NCI-H128 (cell line): ENCODE data around the gene ODAPH.
A peak's percentile ranks its signal among the peaks of the same experiment; 100 is the strongest.
"Not testable (repeated sequence)": the region's sequence is repeated elsewhere in the genome, so short reads cannot be mapped to it uniquely, and the experiment has no call there.

Source experiments
- DNase-seq: peaks from one replicate; lab custom pipeline; 2025; ENCODE audit not compliant: unreplicated experiment; lab: John Stamatoyannopoulos, UW

ODAPH gene, protein sequence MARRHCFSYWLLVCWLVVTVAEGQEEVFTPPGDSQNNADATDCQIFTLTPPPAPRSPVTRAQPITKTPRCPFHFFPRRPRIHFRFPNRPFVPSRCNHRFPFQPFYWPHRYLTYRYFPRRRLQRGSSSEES

DNA sequence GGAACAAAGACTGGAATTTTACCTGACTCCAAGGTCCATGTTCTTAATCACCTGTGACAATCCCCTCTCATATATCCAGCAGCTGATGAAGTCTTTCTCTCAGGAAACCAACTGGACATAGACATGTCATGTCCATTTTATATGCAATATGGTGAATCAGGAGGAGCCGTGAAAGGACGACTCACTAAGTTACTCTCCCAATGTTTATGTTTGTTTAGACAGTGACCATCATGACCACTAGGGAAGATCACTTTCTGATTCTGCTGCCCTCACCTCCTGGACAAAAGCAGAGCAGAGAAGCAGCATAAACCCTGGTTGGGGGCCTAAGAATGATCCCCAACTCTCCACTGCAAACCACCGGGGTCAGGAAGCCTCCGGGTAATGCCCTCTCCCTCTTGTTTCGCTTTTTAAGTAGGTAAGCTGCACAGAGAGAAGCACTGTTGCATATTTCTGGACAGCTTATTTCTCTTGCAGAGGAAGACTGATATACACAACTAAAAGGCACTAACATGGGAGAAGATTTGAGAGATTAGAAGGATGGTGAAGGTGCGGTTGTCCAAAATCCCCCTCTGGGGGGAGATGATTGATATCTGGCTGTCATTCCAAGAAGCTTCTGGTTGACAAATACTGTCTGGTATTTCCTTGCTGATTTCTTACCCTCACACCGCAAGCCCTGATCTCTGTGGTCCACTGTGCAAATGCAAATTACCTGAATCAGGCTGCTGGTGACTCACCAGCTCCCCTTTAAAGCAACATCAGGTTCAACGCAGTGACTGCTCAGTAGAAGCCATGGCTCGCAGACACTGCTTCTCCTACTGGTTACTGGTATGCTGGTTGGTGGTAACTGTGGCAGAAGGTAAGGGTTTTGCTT is at the start of gene ODAPH:
TSS of gene ODAPH (plus strand) at position 773 of the 871 bp plus-strand sequence. CDS start at position 790, 17 bp downstream.
- DNase-seq, result no peak

DNA sequence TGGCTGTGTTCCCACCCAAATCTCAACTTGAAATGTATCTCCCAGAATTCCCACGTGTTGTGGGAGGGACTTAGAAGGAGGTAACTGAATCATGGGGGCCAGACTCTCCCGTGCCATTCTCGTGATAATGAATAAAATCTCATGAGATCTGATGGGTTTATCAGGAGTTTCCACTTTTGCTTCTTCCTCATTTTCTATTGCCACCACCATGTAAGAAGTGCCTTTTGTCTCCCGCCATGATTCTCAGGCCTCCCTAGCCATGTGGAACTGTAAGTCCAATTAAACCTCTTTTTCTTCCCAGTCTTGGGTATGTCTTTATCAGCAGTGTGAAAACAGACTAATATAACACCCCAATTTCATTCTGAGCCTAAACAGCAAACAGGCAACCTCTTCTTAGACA is 46.3 kb upstream of the ODAPH start:
- DNase-seq, result not testable (repeated sequence)

DNA sequence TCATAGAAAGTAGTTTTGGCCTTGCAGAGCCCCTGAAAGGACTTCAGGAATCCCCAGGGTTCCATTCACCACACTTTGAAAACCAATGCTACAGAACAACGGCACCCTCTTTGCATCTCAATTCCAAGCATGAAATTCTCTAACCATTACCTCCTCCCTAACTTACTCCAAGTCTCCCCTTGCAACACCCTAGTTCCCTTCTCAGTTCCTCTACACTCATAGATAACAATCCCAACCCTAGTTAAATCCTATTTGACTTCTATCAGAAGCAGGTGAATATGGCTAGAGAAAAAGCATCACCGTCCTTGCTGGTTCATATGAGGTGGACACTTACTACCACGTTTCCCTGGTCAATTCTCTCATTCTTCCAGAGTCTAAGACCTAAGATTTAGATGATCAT is 44.0 kb upstream of the ODAPH start:
- no peak for DNase-seq

DNA sequence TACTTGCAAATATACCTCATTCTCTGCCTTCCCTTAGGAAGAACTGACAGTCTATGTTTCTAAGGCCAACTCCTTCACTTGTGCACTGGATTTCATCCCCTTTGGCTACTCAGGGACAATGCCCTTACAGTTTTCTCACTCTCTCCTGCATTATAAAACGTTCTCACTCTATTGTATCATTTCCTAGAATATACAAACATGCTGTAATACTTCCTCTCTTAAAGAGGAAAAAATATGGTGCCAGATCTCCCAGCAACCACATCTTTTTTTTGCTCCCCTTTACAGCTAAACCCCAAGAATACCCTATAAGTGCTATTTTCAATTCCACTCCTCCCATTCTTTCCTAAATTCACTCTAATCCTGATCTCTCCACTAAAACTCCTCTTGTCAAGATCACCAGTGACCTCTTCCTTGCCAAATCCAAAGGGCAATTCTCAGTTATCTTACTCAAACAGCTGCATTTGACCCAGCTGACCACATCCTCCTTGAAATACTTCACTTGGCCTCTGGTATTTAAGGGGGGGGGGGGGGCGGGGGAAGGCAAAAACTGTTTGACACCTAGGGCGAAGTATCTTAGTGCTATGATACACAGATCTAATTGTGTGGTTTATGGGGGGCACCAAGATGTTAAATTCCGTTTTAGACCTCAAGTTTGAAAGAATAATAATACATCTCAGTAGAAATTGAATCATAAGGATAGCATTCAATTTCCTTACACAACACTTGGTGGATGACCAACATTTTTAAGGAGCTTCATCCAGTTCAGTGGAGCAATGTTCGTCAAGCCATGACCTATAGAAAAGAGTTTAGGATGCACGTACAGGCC is 43.3 kb upstream of the ODAPH start:
- no peak for DNase-seq

DNA sequence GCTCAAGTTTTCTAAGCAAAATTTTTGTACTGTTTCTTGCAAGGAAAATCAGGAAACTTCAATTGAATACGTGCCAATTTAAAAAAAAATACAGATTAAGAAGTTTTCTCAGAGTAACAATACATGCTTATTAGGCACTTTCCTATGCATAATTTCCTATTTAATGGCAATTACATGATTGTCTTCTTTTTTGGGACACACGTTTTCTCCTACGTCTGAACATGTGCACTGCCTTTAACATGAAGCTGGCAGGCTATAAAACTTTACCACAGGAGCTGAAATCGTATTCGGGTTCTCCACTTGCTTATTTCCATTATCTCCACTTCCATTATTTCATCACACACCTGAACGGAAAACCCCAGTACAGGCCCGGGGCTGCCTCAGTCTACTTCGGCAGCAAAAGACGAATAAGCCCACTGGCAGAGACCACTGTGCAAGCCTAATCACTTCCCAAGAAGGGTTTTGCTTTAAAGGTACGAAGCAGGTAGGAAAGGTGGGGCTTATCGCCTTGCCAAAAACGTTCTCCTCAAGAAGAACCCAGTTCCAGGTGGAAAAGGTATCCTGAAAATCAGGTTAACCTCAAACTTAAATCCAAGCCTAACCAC is 42.2 kb upstream of the ODAPH start:
- DNase-seq, result no peak

DNA sequence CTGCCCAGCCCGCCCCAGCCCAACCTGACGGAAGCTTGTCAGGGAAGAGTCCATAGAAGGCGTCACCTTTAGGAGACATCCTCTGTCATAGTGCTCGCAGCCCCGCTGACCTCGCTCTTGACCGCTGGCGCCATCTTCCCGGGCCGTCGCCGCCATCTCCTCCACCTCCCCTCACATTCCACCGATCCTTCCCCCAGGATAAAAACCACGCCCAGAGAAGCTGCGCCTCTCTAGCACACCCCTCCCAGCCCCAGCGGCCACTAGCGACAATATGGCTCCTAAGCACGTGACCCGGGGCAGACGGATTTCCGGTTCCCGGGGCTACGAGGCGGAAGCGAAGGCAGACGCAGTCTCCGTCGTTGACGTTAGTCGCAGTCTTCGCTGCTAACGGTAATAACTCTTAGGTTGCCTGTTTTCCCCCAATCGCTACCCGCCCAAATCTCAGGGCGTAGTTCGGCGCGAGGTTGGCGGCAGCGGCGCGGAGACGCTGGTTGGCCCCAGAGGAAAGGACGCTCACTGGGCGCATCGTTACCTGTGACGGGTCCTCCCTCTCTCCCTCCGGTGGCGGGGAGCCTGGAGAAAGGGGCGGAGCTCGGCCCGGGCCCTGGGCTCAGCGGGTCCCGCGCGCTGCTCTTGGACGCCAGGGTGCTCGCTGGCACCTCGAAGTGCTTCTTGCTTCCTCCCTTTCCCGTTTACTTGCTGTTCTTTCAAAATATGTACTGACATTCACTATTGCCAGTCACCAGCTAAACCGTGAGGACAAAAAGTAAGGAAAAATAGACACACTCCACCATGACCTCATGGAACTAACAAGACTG is 41.5 kb upstream of the ODAPH start, which contains the start of the genes RCHY1 and THAP6:
TSS of gene RCHY1 (minus strand) at position 273 of the 818 bp plus-strand sequence. CDS start at position 156, 117 bp downstream.
TSS of gene THAP6 (plus strand) at position 343 of the 818 bp plus-strand sequence. CDS start 980 bp downstream, outside the sequence.
- DNase-seq, result peak; percentile 77

DNA sequence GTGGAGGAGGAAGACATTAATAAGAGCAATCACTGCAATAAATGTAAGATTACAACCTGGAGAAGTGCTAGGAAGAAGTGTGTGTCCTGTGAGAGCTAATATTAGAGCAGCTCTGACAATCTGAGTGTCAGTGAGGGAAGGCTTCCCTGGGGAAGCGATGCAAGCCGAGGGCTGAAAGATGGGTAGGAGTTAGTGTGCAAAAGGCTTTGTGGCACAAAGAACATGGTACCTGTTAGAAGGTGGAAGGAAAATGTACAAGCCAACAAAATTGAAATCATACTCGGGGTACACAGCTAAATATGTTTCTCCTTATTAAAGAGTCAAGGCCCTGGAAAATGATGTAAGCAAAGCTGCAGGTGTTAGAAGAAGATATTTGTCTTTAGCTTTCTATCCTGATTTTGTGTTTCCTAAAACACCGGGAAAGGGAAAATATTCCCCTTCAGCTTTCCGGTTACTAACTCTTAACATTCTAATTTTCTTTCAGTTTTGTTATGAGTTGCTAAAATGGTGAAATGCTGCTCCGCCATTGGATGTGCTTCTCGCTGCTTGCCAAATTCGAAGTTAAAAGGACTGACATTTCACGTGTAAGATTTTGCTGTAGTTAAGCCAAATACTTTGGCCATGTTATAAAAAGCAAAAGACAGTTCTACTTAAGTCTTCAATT is 40.8 kb upstream of the ODAPH start:
- no peak for DNase-seq

DNA sequence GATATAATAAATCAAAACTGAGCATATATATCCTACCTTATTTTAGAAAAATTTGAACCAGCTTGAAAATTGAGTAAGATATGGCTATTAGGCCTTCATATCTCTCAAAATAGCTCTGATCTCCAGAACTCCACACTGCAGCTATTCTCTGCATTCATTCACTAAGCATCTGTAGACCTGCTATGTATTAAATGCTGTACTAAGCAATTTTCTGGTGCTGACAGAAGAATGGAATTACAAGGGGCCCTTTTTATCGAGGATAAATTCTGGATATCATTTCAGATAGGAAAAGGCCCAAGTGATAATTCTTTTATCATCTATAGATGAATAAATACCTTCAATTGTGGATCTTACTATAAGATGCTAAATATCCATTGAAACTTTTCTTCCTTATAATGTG is 39.7 kb upstream of the ODAPH start:
- DNase-seq, result no peak

DNA sequence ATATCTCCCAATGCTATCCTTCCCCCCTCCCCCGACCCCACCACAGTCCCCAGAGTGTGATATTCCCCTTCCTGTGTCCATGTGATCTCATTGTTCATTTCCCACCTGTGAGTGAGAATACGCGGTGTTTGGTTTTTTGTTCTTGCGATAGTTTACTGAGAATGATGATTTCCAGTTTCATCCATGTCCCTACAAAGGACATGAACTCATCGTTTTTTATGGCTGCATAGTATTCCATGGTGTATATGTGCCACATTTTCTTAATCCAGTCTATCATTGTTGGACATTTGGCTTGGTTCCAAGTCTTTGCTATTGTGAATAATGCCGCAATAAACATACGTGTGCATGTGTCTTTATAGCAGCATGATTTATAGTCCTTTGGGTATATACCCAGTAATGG is 36.4 kb upstream of the ODAPH start:
- DNase-seq, result not testable (repeated sequence)

DNA sequence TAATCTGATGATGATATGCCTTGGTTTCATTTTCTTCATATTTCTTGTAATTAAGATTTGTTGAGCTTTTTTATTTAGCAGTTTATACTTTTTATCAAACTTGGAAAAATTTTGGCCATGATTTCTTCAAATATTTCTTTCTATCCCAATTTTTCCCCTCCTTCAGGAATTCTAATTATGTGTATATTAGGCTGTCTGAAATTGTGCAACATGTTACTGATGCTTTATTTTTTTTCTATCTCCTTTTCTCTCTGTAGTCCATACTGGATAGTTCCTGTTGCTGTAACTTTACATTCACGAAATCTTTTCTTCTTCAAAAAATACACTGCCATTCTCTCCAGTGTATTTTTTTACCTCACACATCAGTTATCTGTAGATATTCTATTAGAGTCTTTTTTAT is 30.8 kb upstream of the ODAPH start:
- DNase-seq, result no peak

DNA sequence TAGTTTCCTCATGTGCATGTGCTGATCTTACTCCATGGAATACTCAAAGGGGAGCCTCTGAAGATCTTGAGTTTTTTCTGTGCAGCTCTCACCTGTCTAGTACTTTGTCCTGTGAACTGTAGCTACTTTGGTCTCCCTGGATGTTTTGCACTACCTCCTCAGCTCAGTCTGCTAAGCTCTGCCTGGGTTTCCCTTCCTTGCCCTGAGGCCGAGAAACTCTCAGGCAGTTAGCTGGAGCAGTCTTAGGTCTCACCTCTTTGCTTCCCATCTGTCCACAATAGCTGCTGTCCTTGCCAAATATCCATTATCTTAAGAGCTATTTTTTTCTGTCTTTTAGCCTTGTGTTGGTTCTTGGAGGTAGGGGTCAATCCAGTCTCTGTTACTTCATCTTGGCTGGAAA is 30.0 kb upstream of the ODAPH start:
- no peak for DNase-seq

DNA sequence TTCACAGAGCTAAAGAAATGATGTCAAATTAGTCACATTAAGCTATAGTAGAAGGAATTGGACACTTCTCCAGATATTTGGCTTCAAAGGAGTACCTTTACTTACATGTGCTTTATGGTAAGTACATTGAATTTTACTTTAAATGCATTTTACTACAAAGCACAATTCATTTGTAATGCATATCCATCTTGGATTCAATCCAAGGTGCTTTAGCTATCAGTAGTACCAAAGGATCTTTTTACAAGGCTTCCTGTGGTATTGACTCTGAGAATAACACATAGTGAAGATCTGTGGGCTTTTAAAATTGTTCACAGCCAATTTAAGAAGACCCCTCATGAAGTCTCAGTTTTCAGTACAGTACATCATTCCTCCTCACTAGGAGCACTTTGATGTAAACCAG is 28.4 kb upstream of the ODAPH start:
- no peak for DNase-seq

DNA sequence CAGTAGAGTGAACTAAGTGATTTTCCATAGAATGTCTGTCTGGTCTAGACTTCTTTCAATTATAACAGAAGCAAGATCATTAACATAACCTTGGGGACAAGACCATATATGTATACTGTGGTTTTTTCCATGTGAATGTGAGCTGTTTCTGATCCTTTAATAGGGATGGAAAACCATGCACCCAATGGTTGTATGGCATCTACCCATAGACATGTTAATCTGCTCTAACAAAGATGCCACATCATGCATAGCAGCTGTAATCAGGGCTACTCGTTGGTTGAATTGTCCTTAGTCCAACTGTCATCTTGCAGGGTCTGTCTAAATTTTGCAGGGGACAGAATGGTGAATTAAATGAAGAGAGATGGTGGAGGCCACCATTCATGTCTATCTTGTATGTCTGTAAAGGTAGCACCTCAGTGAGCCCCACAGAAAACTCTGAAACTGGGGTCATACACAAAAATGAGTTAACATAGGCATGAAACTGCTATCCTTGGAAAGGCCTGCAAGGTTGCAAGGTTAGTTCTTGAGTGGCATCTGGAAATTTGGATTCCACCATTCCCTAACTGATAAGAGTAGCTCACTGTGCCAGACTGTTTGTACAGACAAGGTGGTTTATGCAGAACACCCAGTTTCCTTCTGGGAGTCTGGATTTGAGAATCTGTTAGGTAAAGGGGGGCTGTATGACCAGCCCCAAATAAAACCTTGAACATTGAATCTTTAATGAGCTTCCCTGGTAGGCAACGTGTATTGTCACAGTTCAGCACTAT is 25.1 kb upstream of the ODAPH start:
- DNase-seq, result no peak

DNA sequence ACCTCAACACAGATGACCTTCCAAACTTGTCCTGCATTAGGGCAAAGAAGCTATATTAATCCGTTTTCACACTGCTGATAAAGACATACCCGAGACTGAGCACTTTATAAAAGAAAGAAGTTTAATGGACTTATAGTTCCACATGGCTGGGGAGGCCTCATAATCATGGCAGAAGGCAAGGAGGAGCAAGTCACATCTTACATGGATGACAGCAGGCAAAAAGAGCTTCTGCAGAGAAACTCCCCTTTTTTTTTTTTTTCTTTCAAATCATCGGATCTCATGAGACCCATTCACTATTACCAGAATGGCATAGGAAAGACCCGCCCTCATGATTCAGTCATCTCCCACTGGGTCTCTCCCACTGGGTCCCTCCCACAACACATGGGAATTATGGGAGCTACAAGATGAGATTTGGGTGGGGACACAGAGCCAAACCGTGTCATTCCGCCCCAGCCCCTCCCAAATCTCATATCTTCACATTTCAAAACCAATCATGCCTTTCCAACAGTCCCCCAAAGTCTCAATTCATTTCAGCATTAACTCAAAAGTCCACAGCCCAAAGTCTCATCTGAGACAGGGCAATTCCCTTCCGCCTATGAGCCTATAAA is 24.2 kb upstream of the ODAPH start:
- DNase-seq, result not testable (repeated sequence)

DNA sequence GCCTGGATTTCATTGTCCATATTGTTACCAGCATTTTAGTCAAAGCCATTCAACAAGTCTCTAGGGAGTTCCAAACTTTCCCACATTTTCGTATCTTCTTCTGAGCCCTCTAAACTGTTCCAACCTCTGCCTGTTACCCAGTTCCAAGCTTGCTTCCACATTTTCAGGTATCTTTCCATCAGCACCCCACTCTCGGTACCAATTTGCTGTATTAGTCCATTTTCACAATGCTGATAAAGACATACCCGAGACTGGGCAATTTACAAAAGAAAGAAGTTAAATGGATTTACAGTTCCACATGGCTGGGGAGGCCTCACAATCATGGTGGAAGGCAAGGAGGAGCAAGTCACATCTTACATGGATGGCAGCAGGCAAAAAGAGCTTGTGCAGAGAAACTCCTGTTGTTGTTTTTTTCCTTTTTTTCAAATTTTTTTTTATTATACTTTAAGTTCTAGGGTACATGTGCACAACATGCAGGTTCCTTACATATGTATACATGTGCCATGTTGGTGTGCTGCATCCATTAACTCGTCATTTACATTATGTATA is 22.5 kb upstream of the ODAPH start:
- DNase-seq, result not testable (repeated sequence)

DNA sequence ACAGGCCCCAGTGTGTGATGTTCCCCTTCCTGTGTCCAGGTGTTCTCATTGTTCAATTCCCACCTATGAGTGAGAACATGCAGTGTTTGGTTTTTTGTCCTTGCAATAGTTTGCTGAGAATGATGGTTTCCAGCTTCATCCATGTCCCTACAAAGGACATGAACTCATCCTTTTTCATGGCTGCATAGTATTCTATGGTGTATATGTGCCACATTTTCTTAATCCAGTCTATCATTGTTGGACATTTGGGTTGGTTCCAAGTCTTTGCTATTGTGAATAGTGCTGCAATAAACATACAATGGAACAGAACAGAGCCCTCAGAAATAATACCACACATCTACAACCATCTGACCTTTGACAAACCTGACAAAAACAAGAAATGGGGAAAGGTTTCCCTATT is 21.9 kb upstream of the ODAPH start:
- DNase-seq, result not testable (repeated sequence)

DNA sequence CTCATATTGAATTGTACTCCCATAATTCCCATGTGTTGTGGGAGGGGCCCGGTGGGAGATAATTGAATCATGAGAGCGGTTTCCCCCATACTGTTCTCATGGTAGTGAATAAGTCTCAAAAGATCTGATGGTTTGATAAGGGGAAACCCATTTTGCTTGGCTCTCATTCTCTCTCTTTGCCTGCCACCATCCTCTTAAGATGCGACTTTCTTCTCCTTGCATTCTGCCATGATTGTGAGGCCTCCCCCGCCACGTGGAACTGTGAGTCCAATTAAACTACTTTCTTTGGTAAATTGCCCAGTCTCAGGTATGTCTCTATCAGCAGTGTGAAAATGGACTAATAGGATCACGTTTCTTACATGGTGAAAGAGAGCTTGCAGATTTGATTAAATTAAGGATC is 18.6 kb upstream of the ODAPH start:
- DNase-seq, result not testable (repeated sequence)

DNA sequence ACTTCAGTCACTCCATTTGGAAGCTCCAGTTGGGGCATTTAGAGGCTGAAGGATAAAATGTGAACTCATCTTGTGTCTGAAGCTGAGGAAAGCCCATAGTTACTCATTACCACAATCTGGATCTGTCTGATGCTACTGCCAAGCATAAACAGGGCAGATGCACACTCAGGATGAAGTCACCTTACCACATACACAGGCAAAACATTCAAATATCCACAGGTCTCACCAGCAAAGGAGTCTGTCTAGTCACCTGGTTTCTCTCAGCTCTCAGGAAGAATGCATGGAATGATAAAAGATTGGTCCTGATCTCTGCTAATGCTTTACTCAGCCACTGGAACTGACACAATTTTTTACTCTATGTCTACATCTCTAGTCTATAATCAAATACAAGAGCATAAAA is 13.0 kb upstream of the ODAPH start:
- DNase-seq, result no peak
